ENCODE measurements around the gene WRNIP1. TPM values are rescaled to one million over a fixed set of nuclear protein-coding genes. Genes with fewer than 3 reads are reported as not detected.

WRNIP1 gene
- total and polyA plus RNA-seq, 2 of the 4 experiments (the other 2 are of a cell fraction), result 43.7 to 47.1 TPM

DNA sequence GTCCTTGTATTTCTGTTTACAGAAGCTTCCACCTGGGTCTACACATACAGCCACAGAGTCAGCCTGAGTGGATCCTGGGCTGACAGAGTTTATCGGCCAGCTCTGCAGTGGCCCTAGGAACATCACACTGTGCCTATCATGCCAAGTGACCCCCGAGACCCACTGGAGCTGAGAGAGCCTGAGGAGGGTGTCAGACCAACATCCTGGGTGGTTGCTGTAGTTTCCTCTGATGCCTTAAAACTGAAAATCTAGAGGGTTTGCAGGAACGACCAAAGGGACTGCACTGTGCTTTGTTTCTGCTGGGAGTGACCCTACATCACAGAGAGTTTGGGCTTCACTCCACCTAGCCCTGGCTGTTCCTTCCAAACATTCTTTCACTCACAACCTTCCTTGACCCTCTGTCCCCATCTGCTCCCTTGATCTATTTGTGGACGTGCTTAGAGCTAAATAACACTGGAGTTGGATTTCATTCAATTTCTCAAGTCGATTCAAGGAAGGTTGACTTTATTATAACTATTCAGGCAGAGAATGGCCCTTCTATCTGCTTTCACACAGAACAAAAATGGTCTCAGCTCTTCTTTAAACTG is 32.6 kb upstream of the WRNIP1 start:
- Histone ChIP-seq H3K36me3 (ENCODE audit: control insufficient read depth, insufficient read depth, low read length) (no peaks in the 10 kb centered on the region), H4K91ac (ENCODE audit: insufficient read depth, low read depth, low read length) (no peak overlapping the region), H3K27ac (ENCODE audit: insufficient read depth, low read length) (no peak overlapping the region), H3K4ac (ENCODE audit: low read depth, low read length) (no peak overlapping the region), H2BK20ac (ENCODE audit: low read depth, low read length) (no peak overlapping the region), H2AFZ (replicated peaks; ENCODE audit: low read length, poor library complexity) (no peak overlapping the region), H3K4me3 (ENCODE audit: insufficient read depth, low read depth, low read length) (no peak overlapping the region), H3K9me1 (ENCODE audit: insufficient read depth, low read length) (0 out of 2 replicates have a peak, but pooled peaks cover 9% of the 10 kb centered on the region), H3K18ac (ENCODE audit: low read depth, low read length) (no peak overlapping the region), H3K9me3 (ENCODE audit: control insufficient read depth, insufficient read depth, low read length) (no peaks in the 10 kb centered on the region), H2BK5ac (ENCODE audit: low read depth, low read length, poor library complexity, severe bottlenecking) (no peak overlapping the region), H2BK15ac (ENCODE audit: low read depth, low read length) (no peak overlapping the region), H4K20me1 (ENCODE audit: insufficient read depth, low read length) (no peaks in the 10 kb centered on the region), H2BK120ac (ENCODE audit: low read depth, low read length) (no peak overlapping the region), H3K4me1 (ENCODE audit: control insufficient read depth, insufficient read depth, low read length) (peaks cover 8% of the 10 kb centered on the region; the same call in 1 of the 2 replicates), H3K79me1 (ENCODE audit: low read depth in 1 of 2, low read length in 2 of 2) (no peaks in the 10 kb centered on the region), H4K8ac (ENCODE audit: low read depth in 2 of 2, low read length in 2 of 2) (no peak overlapping the region), H3K56ac (ENCODE audit: extremely low read depth, insufficient read depth, low read length) (no peak overlapping the region), H3K9ac (ENCODE audit: low read depth, low read length) (no peak overlapping the region), H3K4me2 (ENCODE audit: low read depth, low read length) (peak overlapping the region; percentile 55; the same call in 1 of the 2 replicates), H2AK9ac (replicated peaks; ENCODE audit: low read depth, low read length, poor library complexity) (no peak overlapping the region), H4K5ac (ENCODE audit: low read depth, low read length) (no peak overlapping the region), H3K14ac (replicated peaks; ENCODE audit: low read depth, low read length) (no peak overlapping the region; the same call in 1 of the 2 replicates), H3K27me3 (ENCODE audit: control insufficient read depth, insufficient read depth, low read length) (no peaks in the 10 kb centered on the region), H3K23ac (ENCODE audit: low read depth, low read length) (0 out of 2 replicates have a peak overlapping the region, but pooled peaks have one; percentile 31), H2AK5ac (ENCODE audit: low read depth, low read length) (peak overlapping the region; percentile 52)
- dilution Hi-C loops (cut with HindIII; ENCODE audit: low sequenced_read_pairs, unreplicated experiment) (no loop called here), intact Hi-C loops (cut with micrococcal nuclease) (no loop called here), in situ Hi-C loops (cut with MboI; ENCODE audit: low sequenced_read_pairs) (no loop called here)
- BruUV-seq (replicated peaks), result no TSS peak
- TF ChIP-seq RAD21 (IDR thresholded peaks at IDR 0.05; ENCODE audit: low read length) (no peak), MAZ (IDR thresholded peaks at IDR 0.05; ENCODE audit: borderline replicate concordance, low read depth, low read length) (no peak), RCOR1 (IDR thresholded peaks at IDR 0.05; ENCODE audit: insufficient replicate concordance, low read length) (no peak), RFX5 (IDR thresholded peaks at IDR 0.05; ENCODE audit: low read depth, low read length) (no peak), CHD1 (IDR thresholded peaks at IDR 0.05; ENCODE audit: low read depth, low read length) (no peak), BHLHE40 (IDR thresholded peaks at IDR 0.05; ENCODE audit: low read depth, low read length) (no peak), POLR2A (IDR thresholded peaks at IDR 0.05; ENCODE audit: low read depth, low read length) (no peak), SMC3 (IDR thresholded peaks at IDR 0.05; ENCODE audit: low read depth, low read length) (no peak), FOS (IDR thresholded peaks at IDR 0.05; ENCODE audit: low read depth, low read length) (no peak), MAFK (IDR thresholded peaks at IDR 0.05; ENCODE audit: low read depth, low read length) (no peak), CEBPB (IDR thresholded peaks at IDR 0.05; ENCODE audit: low read depth, low read length) (no peak), NFE2L2 (IDR thresholded peaks at IDR 0.05; ENCODE audit: low read depth, low read length) (no peak), MXI1 (IDR thresholded peaks at IDR 0.05; ENCODE audit: borderline replicate concordance, low read depth, low read length) (no peak)
- TF ChIP-seq, protein P1, sequence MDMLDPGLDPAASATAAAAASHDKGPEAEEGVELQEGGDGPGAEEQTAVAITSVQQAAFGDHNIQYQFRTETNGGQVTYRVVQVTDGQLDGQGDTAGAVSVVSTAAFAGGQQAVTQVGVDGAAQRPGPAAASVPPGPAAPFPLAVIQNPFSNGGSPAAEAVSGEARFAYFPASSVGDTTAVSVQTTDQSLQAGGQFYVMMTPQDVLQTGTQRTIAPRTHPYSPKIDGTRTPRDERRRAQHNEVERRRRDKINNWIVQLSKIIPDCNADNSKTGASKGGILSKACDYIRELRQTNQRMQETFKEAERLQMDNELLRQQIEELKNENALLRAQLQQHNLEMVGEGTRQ (IDR thresholded peaks at IDR 0.05; ENCODE audit: low read depth, low read length), result no peak
- TF ChIP-seq, protein P2, sequence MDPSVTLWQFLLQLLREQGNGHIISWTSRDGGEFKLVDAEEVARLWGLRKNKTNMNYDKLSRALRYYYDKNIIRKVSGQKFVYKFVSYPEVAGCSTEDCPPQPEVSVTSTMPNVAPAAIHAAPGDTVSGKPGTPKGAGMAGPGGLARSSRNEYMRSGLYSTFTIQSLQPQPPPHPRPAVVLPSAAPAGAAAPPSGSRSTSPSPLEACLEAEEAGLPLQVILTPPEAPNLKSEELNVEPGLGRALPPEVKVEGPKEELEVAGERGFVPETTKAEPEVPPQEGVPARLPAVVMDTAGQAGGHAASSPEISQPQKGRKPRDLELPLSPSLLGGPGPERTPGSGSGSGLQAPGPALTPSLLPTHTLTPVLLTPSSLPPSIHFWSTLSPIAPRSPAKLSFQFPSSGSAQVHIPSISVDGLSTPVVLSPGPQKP (IDR thresholded peaks at IDR 0.05; ENCODE audit: borderline replicate concordance, low read depth, low read length), result no peak
- TF ChIP-seq, protein P3, sequence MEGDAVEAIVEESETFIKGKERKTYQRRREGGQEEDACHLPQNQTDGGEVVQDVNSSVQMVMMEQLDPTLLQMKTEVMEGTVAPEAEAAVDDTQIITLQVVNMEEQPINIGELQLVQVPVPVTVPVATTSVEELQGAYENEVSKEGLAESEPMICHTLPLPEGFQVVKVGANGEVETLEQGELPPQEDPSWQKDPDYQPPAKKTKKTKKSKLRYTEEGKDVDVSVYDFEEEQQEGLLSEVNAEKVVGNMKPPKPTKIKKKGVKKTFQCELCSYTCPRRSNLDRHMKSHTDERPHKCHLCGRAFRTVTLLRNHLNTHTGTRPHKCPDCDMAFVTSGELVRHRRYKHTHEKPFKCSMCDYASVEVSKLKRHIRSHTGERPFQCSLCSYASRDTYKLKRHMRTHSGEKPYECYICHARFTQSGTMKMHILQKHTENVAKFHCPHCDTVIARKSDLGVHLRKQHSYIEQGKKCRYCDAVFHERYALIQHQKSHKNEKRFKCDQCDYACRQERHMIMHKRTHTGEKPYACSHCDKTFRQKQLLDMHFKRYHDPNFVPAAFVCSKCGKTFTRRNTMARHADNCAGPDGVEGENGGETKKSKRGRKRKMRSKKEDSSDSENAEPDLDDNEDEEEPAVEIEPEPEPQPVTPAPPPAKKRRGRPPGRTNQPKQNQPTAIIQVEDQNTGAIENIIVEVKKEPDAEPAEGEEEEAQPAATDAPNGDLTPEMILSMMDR (conservative IDR thresholded peaks at IDR 0.05; ENCODE audit: low read depth, low read length), result no peak
- ATAC-seq (ENCODE audit: low read depth), result no peak
- ChIA-PET POLR2A (ENCODE audit: unreplicated experiment) (no interaction called here), CTCF (no interaction called here)
- WGBS, 2 experiments (ENCODE audit: extremely low coverage in 2 of 2, insufficient read length in 1 of 2), result no CpG with 5 or more reads among the region's 5 CpGs
- no peak for DNase-seq

Data from IMR-90 (cell line).